Measurements from ENCODE around the gene CLCA1. TPM values are rescaled to one million over a fixed set of nuclear protein-coding genes. Genes with fewer than 3 reads are reported as not detected.

The CLCA1 gene
- total and polyA plus RNA-seq, 10 of the 15 experiments (the other 5 are each of a cell fraction or from before 2014, with no cell fraction given), result 0.13 TPM; not detected in 9

DNA sequence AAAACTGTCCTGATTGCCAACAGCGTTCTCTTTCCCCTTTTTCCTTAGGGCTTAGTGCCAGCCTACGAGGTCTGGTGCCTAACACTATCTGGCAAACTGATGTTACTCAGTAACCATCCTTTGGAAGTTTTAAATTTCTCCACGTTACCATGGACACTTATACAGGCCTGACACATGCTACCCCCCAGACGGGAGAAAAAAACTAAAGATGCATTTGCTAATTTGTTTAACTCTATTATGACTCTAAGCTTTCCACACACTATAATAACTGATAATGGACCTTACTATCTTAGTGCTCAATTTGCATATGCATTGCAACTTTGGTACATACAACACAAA, 36.8 kb downstream of the CLCA1 start:
- WGBS (ENCODE audit: insufficient coverage, insufficient replicate concordance, low lambda C conversion rate, missing lambda C conversion rate), result 25% methylated on average over 3 of the region's 4 CpGs
- BruUV-seq (replicated peaks), result no TSS peak
- no peaks in the 10 kb centered on the region for H4K20me1 ChIP-seq (ENCODE audit: control insufficient read depth, insufficient read depth)
- no peak overlapping the region for H3K4me2 ChIP-seq (ENCODE audit: control insufficient read depth, insufficient read depth)
- ATAC-seq (no peak), FAIRE-seq (no peak), DNase-seq (ENCODE audit: low read depth, low spot score) (no peak)
- H3K36me3 ChIP-seq (ENCODE audit: control insufficient read depth in 2 of 2, insufficient read depth in 2 of 2, low read length in 1 of 2), result no peaks in the 10 kb centered on the region
- no peaks in the 10 kb centered on the region for H3K4me1 ChIP-seq (ENCODE audit: control insufficient read depth, insufficient read depth, low read length)
- TF ChIP-seq SREBF1 (IDR thresholded peaks at IDR 0.05; ENCODE audit: low read length) (no peak), IRF4 (IDR thresholded peaks at IDR 0.05; ENCODE audit: low read depth, low read length) (no peak), ZNF384 (IDR thresholded peaks at IDR 0.05; ENCODE audit: borderline replicate concordance, low read depth, low read length) (no peak), RBBP5 (conservative IDR thresholded peaks at IDR 0.05) (no peak), ZNF217 (IDR thresholded peaks at IDR 0.05) (no peak), EGR1 (IDR thresholded peaks at IDR 0.05; ENCODE audit: borderline replicate concordance in 1 of 2, low read depth in 2 of 2, low read length in 2 of 2) (no peak), RELA (IDR thresholded peaks at IDR 0.05; ENCODE audit: borderline replicate concordance, partially characterized antibody) (no peak), NRF1 (conservative IDR thresholded peaks at IDR 0.05; ENCODE audit: low read depth, low read length) (no peak), NBN (IDR thresholded peaks at IDR 0.05) (no peak), YBX1 (IDR thresholded peaks at IDR 0.05) (no peak), ZZZ3 (IDR thresholded peaks at IDR 0.05; ENCODE audit: control insufficient read depth, insufficient read length, low read depth) (no peak), MEF2B (IDR thresholded peaks at IDR 0.05; ENCODE audit: partially characterized antibody, poor library complexity, severe bottlenecking) (no peak), GATAD2B (conservative IDR thresholded peaks at IDR 0.05; ENCODE audit: low read depth) (no peak), FOS (IDR thresholded peaks at IDR 0.05; ENCODE audit: borderline replicate concordance, extremely low read depth, insufficient read length) (no peak), TBL1XR1 (IDR thresholded peaks at IDR 0.05; ENCODE audit: low read depth, low read length) (no peak)
- TF ChIP-seq, protein P1, sequence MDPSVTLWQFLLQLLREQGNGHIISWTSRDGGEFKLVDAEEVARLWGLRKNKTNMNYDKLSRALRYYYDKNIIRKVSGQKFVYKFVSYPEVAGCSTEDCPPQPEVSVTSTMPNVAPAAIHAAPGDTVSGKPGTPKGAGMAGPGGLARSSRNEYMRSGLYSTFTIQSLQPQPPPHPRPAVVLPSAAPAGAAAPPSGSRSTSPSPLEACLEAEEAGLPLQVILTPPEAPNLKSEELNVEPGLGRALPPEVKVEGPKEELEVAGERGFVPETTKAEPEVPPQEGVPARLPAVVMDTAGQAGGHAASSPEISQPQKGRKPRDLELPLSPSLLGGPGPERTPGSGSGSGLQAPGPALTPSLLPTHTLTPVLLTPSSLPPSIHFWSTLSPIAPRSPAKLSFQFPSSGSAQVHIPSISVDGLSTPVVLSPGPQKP (IDR thresholded peaks at IDR 0.05; ENCODE audit: low read depth, low read length), result no peak
- TF ChIP-seq, protein P2, sequence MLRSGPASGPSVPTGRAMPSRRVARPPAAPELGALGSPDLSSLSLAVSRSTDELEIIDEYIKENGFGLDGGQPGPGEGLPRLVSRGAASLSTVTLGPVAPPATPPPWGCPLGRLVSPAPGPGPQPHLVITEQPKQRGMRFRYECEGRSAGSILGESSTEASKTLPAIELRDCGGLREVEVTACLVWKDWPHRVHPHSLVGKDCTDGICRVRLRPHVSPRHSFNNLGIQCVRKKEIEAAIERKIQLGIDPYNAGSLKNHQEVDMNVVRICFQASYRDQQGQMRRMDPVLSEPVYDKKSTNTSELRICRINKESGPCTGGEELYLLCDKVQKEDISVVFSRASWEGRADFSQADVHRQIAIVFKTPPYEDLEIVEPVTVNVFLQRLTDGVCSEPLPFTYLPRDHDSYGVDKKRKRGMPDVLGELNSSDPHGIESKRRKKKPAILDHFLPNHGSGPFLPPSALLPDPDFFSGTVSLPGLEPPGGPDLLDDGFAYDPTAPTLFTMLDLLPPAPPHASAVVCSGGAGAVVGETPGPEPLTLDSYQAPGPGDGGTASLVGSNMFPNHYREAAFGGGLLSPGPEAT (IDR thresholded peaks at IDR 0.05; ENCODE audit: low read depth), result no peak
- TF ChIP-seq, protein P3, sequence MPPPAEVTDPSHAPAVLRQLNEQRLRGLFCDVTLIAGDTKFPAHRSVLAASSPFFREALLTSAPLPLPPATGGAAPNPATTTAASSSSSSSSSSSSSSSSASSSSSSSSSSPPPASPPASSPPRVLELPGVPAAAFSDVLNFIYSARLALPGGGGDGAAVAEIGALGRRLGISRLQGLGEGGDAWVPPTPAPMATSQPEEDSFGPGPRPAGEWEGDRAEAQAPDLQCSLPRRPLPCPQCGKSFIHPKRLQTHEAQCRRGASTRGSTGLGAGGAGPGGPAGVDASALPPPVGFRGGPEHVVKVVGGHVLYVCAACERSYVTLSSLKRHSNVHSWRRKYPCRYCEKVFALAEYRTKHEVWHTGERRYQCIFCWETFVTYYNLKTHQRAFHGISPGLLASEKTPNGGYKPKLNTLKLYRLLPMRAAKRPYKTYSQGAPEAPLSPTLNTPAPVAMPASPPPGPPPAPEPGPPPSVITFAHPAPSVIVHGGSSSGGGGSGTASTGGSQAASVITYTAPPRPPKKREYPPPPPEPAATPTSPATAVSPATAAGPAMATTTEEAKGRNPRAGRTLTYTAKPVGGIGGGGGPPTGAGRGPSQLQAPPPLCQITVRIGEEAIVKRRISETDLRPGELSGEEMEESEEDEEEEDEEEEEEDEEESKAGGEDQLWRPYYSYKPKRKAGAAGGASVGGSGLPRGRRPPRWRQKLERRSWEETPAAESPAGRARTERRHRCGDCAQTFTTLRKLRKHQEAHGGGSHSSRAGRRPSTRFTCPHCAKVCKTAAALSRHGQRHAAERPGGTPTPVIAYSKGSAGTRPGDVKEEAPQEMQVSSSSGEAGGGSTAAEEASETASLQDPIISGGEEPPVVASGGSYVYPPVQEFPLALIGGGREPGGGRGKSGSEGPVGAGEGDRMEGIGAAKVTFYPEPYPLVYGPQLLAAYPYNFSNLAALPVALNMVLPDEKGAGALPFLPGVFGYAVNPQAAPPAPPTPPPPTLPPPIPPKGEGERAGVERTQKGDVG (CRISPR knock-in tag; IDR thresholded peaks at IDR 0.05), result no peak
- H3K27me3 ChIP-seq (replicated peaks in 1 of 2; ENCODE audit: control insufficient read depth in 2 of 2, insufficient read depth in 2 of 2, low read length in 1 of 2), result peaks cover 0 to 2% of the 10 kb centered on the region in 2 experiments; a peak in 3 of 4 replicates
- in situ Hi-C loops (cut with MboI) (loop anchor here (25.0 kb wide), 1 partner anchor 582 kb away; no protein-coding TSS in a partner anchor), intact Hi-C loops (cut with micrococcal nuclease; ENCODE audit: unreplicated experiment) (loop anchor here (10.0 kb wide), 1 partner anchor 579 kb away; no protein-coding TSS in a partner anchor)
- RAD21 ChIA-PET (ENCODE audit: unreplicated experiment), result interaction anchor here (1.1 kb wide), 1 partner anchor 103 kb away, joined by 3 read pairs; no protein-coding TSS in a partner anchor
- POLR2A ChIA-PET, result no interaction called here
- no peaks in the 10 kb centered on the region for H3K79me2 ChIP-seq (ENCODE audit: control insufficient read depth, insufficient read depth, low read length)
- no peak overlapping the region for H3K9ac ChIP-seq (ENCODE audit: control insufficient read depth, insufficient read depth, low read length)
- CTCF ChIA-PET, result interaction anchor here (0.8 to 11.1 kb wide), 11 partner anchors 9 to 248 kb away, joined by 3 to 104 read pairs (median 4); no protein-coding TSS in a partner anchor
- H3K9me3 ChIP-seq (replicated peaks; ENCODE audit: control insufficient read depth, insufficient read depth, low read length), result no peaks in the 10 kb centered on the region
- no peak overlapping the region for H3K27ac ChIP-seq (ENCODE audit: control insufficient read depth, insufficient read depth)
- no peak overlapping the region for H2AFZ ChIP-seq (ENCODE audit: control insufficient read depth, low read depth, low read length)
- H3K4me3 ChIP-seq, result no peak overlapping the region
- SMC1A ChIA-PET (ENCODE audit: uncharacterized antibody, unreplicated experiment), result interaction anchor here (0.6 to 3.0 kb wide), 5 partner anchors 18 to 235 kb away, joined by 3 to 7 read pairs (median 4); no protein-coding TSS in a partner anchor

Measured in GM12878 (cell line).